T-helper 1 cell treated with Interleukin-12 subunit alpha and Interleukin-12 subunit beta and Interleukin-4 antibody, amounts not matched to agents 30 μg/mL and 1 μg/mL, for 36 hours (primary cell): ENCODE measurements around the gene AFAP1L2.

Source experiments
- H3K27ac Mint-ChIP-seq: one replicate; pipeline ENCODE4 v1.8.0; 2021; ENCODE audit warnings: mild to moderate bottlenecking, mixed read lengths
- H3K27me3 Mint-ChIP-seq: one replicate; pipeline ENCODE4 v1.8.0; 2021; ENCODE audit warnings: low read depth, mixed read lengths
- H3K36me3 Mint-ChIP-seq: one replicate; pipeline ENCODE4 v1.8.0; 2021; ENCODE audit warnings: low read depth, mixed read lengths
- H3K4me1 Mint-ChIP-seq: one replicate; pipeline ENCODE4 v1.8.0; 2021; ENCODE audit warnings: low read depth, mixed read lengths
- H3K4me3 Mint-ChIP-seq: one replicate; pipeline ENCODE4 v1.8.0; 2021; ENCODE audit warnings: mild to moderate bottlenecking, moderate library complexity, mixed read lengths
- H3K9me3 Mint-ChIP-seq: one replicate; pipeline ENCODE4 v1.8.0; 2021; ENCODE audit warnings: mixed read lengths

Gene AFAP1L2

GRCh38 chr10:114315566-114316420, 88.5 kb downstream of the AFAP1L2 start:
- Mint-ChIP-seq H3K4me1 (no peaks in the 10 kb centered on the region), H3K27me3 (peaks cover 5% of the 10 kb centered on the region), H3K9me3 (no peaks in the 10 kb centered on the region), H3K4me3 (no peak overlapping the region), H3K36me3 (no peaks in the 10 kb centered on the region), H3K27ac (no peak overlapping the region)

- no peak overlapping the region for H3K4me3 Mint-ChIP-seq
- H3K27ac Mint-ChIP-seq = no peak overlapping the region
- no peaks in the 10 kb centered on the region for H3K4me1 Mint-ChIP-seq
- H3K27me3 Mint-ChIP-seq = peaks cover 5% of the 10 kb centered on the region
- no peaks in the 10 kb centered on the region for H3K36me3 Mint-ChIP-seq
- no peaks in the 10 kb centered on the region for H3K9me3 Mint-ChIP-seq
Measured at GRCh38 chr10:114313866-114314265, 90.4 kb downstream of the AFAP1L2 start.

- Mint-ChIP-seq H3K9me3 (no peaks in the 10 kb centered on the region), H3K4me1 (no peaks in the 10 kb centered on the region), H3K27me3 (peaks cover 5% of the 10 kb centered on the region), H3K36me3 (no peaks in the 10 kb centered on the region), H3K27ac (no peak overlapping the region), H3K4me3 (no peak overlapping the region)
Measured at GRCh38 chr10:114313139-114313538, 91.2 kb downstream of the AFAP1L2 start.

GRCh38 chr10:114311496-114312209, 92.6 kb downstream of the AFAP1L2 start:
- no peaks in the 10 kb centered on the region for H3K36me3 Mint-ChIP-seq
- H3K9me3 Mint-ChIP-seq = no peaks in the 10 kb centered on the region
- H3K4me1 Mint-ChIP-seq = no peaks in the 10 kb centered on the region
- H3K27ac Mint-ChIP-seq = no peak overlapping the region
- H3K4me3 Mint-ChIP-seq = no peak overlapping the region
- H3K27me3 Mint-ChIP-seq = peaks cover 4% of the 10 kb centered on the region

- no peaks in the 10 kb centered on the region for H3K36me3 Mint-ChIP-seq
- H3K27ac Mint-ChIP-seq = no peak overlapping the region
- no peaks in the 10 kb centered on the region for H3K27me3 Mint-ChIP-seq
- no peaks in the 10 kb centered on the region for H3K9me3 Mint-ChIP-seq
- H3K4me1 Mint-ChIP-seq = no peaks in the 10 kb centered on the region
- no peak overlapping the region for H3K4me3 Mint-ChIP-seq
Measured at GRCh38 chr10:114311023-114311422, 93.3 kb downstream of the AFAP1L2 start.

- Mint-ChIP-seq H3K4me3 (no peak overlapping the region), H3K36me3 (no peaks in the 10 kb centered on the region), H3K4me1 (no peaks in the 10 kb centered on the region), H3K9me3 (no peaks in the 10 kb centered on the region), H3K27ac (no peak overlapping the region), H3K27me3 (no peaks in the 10 kb centered on the region)
Measured at GRCh38 chr10:114310346-114310745, 94.0 kb downstream of the AFAP1L2 start.

- Mint-ChIP-seq H3K36me3 (no peaks in the 10 kb centered on the region), H3K27ac (no peak overlapping the region), H3K9me3 (no peaks in the 10 kb centered on the region), H3K27me3 (no peaks in the 10 kb centered on the region), H3K4me1 (peaks cover 2% of the 10 kb centered on the region), H3K4me3 (no peak overlapping the region)
Measured at GRCh38 chr10:114309364-114309651, 95.0 kb downstream of the AFAP1L2 start.

- no peaks in the 10 kb centered on the region for H3K36me3 Mint-ChIP-seq
- no peaks in the 10 kb centered on the region for H3K27me3 Mint-ChIP-seq
- no peak overlapping the region for H3K27ac Mint-ChIP-seq
- peaks cover 8% of the 10 kb centered on the region for H3K4me1 Mint-ChIP-seq
- no peaks in the 10 kb centered on the region for H3K9me3 Mint-ChIP-seq
- no peak overlapping the region for H3K4me3 Mint-ChIP-seq
Measured at GRCh38 chr10:114308531-114309363, 95.6 kb downstream of the AFAP1L2 start.

- no peaks in the 10 kb centered on the region for H3K27me3 Mint-ChIP-seq
- H3K36me3 Mint-ChIP-seq = no peaks in the 10 kb centered on the region
- no peaks in the 10 kb centered on the region for H3K9me3 Mint-ChIP-seq
- H3K4me3 Mint-ChIP-seq = no peak overlapping the region
- no peak overlapping the region for H3K27ac Mint-ChIP-seq
- peaks cover 10% of the 10 kb centered on the region for H3K4me1 Mint-ChIP-seq
Measured at GRCh38 chr10:114307731-114308130, 96.6 kb downstream of the AFAP1L2 start.

- Mint-ChIP-seq H3K4me1 (peaks cover 10% of the 10 kb centered on the region), H3K27me3 (no peaks in the 10 kb centered on the region), H3K27ac (no peak overlapping the region), H3K4me3 (no peak overlapping the region), H3K36me3 (no peaks in the 10 kb centered on the region), H3K9me3 (no peaks in the 10 kb centered on the region)
Measured at GRCh38 chr10:114306116-114306973, 98.0 kb downstream of the AFAP1L2 start.

GRCh38 chr10:114305521-114305925, 98.8 kb downstream of the AFAP1L2 start:
- H3K27me3 Mint-ChIP-seq = no peaks in the 10 kb centered on the region
- H3K9me3 Mint-ChIP-seq = no peaks in the 10 kb centered on the region
- H3K4me1 Mint-ChIP-seq = peaks cover 10% of the 10 kb centered on the region
- H3K4me3 Mint-ChIP-seq = peak overlapping the region; percentile 83
- no peaks in the 10 kb centered on the region for H3K36me3 Mint-ChIP-seq
- no peak overlapping the region for H3K27ac Mint-ChIP-seq

- Mint-ChIP-seq H3K4me3 (peak overlapping the region; percentile 83), H3K4me1 (peaks cover 10% of the 10 kb centered on the region), H3K9me3 (no peaks in the 10 kb centered on the region), H3K27ac (peak overlapping the region; percentile 59), H3K27me3 (no peaks in the 10 kb centered on the region), H3K36me3 (no peaks in the 10 kb centered on the region)
Measured at GRCh38 chr10:114304571-114305421, 99.5 kb downstream of the AFAP1L2 start.

- no peaks in the 10 kb centered on the region for H3K36me3 Mint-ChIP-seq
- peak overlapping the region; percentile 59 for H3K27ac Mint-ChIP-seq
- H3K4me1 Mint-ChIP-seq = peaks cover 10% of the 10 kb centered on the region
- no peaks in the 10 kb centered on the region for H3K27me3 Mint-ChIP-seq
- H3K9me3 Mint-ChIP-seq = no peaks in the 10 kb centered on the region
- H3K4me3 Mint-ChIP-seq = peak overlapping the region; percentile 83
Measured at GRCh38 chr10:114304017-114304570, 100.2 kb downstream of the AFAP1L2 start.
